Measurements from ENCODE around the gene CYP2W1.
A peak's percentile ranks its signal among the peaks of the same experiment; 100 is the strongest.

Gene CYP2W1

DNA sequence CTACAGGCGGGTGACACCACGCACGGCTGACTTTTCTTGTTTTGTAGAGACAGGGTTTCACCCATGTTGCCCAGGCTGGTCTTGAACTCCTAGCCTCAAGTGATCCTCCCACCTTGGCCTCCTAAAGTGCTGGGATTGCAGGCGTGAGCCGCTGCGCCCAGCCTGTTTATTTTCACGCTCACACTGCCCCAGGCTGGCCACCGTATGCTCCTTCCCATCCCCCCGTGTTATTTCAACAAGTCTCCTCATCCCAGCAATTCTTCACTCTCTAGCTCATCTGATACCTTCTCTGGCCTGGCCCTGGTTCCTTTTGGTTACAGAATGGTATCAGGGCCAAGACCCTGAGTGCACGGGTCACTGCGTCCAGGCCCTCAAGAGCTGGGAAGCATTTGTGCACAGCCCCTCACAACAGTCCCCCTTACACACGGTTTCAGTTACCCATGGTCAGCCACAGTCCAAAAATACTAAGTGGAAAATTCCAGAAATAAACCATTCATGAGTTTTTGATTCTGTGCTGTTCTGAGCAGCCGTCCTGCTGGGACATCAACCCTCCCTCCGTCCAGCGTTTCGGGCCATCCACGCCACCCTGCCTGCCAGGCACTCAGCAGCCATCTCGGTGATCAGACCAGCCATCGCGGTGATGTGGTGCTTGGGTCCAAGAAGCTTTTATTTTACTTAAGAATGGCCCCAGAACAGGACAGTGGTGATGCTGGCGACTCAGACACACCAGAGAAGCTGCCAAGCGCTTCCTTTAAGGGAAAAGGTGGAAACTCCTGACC is 16.5 kb upstream of the CYP2W1 start:
- no peak for DNase-seq (ENCODE audit: low spot score)

GRCh38 chr7:967361-968082 is 15.5 kb upstream of the CYP2W1 start:
- no peak for DNase-seq (ENCODE audit: low spot score)

DNA sequence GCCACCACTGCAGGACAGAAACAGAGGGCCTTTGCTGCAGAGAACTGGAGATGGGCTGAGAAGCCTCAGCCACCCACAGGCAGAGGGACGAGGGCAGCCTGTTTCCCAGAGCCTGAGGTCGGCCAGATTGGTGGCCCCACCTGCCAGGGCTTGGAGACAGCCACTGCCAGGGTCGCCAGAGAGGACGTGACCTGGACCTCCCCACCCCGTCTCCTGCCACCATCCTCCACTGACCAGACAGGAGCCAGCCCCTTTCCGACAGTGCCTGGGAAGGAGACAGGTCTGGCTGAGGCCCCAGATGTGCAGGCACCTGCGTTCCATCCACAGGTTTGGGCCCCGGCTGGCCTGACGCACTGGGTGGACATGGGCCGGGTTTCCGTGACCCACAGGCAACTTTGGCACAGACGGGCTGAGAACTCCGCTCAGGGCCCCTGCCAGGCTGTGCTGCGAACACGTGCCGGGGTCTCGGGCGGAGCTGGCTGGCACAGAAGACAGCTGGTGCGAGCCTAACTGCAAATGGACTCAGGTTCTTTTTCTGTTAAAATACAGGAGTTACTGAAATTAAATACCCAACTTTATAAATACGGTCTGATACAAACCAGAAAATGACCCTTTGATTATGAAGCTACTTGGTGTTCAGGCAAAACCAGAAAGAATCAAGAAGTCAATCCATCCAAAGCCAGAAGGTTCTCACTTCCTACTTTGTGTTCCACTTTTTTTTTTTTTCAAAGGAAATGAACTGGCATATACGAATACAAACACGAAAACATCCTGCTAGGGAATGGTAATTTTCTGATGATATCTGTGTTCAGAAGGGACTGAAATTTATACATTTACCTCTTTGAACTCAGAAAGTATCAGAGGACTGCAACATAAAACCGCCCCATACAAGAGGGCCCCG is 14.5 kb upstream of the CYP2W1 start:
- DNase-seq (ENCODE audit: low spot score), result no peak

DNA sequence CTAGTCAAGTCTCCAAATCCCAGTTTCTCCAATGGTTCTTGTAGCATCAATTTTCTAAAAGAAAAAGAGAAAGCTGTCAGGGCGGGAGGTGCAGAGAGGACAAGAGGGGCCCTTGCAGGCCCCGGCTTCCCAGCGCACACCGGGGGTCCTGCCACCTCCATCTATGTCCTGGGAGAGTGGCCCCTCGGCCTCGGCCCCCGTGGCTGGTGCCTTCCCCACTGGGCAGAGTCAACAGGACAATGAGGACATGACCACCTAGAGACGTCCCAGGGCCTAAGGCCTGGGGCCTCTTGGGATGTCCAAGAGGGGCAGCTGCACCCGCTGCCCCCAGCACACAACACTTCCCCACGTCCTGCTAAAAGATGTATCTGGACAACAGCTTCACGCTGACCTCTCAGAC is 13.6 kb upstream of the CYP2W1 start:
- DNase-seq (ENCODE audit: low spot score), result no peak

- DNase-seq (ENCODE audit: low spot score), result no peak
Measured at GRCh38 chr7:970744-971143, 12.2 kb upstream of the CYP2W1 start.

DNA sequence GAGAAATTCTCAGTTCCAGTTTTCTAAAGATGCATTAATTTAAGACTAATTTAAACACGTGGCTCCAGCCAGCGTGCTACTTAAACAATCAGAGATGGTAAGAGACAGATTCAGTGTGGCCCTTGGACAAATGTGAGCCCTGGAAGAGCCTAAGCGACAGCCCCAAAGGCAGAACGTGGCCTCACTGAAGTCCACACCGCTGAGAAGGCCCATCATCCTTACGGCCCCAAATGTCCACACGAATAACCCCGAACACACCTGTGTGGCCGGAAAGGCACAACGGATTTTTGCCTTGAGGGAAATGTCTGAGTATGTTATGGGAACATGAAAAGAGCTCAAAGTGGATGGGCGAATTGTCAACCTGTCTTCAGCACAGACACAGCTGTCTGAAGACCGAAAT is 10.9 kb upstream of the CYP2W1 start:
- DNase-seq (ENCODE audit: low spot score), result no peak

GRCh38 chr7:972676-973309 is 10.2 kb upstream of the CYP2W1 start:
- no peak for DNase-seq (ENCODE audit: low spot score)

- no peak for DNase-seq (ENCODE audit: low spot score)
Measured at GRCh38 chr7:973312-973711, 9.7 kb upstream of the CYP2W1 start.

DNA sequence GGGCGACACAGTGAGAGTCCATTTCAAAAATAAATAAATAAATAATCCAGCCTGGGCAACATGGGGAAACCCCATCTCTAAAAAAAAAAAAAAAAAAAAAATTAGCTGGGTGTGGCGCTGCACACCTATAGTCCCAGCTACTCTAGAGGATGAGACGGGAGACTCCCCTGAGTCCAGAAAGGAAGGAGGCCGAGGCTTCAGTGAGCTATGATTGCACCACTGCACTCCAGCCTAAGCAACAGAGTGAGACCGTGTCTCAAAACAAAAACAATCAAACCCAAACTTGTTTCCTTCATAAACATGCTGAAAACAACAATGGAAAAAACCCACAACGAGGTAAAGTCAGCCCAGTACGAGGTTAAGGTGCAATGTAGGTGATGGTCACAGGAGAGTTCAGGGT is 8.8 kb upstream of the CYP2W1 start:
- DNase-seq (ENCODE audit: low spot score), result no peak

GRCh38 chr7:974820-975681 is 7.9 kb upstream of the CYP2W1 start, which contains the start of gene COX19:
TSS of gene COX19 (minus strand) at chr7:975549. CDS start at chr7:975509, 40 bp downstream.
- peak; percentile 86 for DNase-seq (ENCODE audit: low spot score)

GRCh38 chr7:975702-976473 is 7.1 kb upstream of the CYP2W1 start:
- DNase-seq (ENCODE audit: low spot score), result no peak

GRCh38 chr7:976901-977325 is 6.1 kb upstream of the CYP2W1 start:
- no peak for DNase-seq (ENCODE audit: low spot score)

DNA sequence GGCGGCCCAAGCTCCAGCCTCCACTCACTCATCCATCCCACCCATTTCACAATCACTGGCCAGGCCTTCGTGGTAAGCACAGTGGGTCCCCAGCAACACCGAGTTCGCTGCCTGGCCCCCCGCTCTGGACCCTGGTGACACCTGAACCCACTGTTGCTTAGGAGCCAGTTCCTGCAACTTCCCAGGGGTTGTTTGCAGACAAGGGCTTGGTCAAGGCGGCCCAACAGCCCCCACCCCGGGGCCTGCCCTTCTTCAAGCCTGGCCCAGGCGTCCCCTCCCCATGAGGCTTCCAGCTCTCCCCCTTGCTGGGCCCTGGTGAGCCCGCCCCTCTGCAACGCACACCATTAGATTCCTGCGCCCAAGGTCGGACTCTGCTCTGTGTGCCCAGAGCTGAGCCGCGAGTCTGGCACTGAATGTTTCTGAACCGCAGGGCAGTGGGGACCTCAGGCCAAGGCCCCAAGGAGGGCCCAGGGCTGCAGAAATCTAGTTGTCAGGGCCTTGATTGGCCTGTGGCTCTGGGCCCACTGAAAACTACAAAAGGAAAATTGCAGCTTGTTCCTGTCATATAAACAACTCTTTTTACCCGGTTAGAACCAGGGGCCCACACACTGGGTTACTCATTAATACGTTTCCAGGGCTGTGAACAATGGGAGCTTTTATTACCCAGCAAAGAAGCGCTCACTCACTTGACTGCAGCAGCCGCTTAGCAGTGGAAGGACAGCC is 5.5 kb upstream of the CYP2W1 start:
- no peak for DNase-seq (ENCODE audit: low spot score)

GRCh38 chr7:978049-978346 is 5.0 kb upstream of the CYP2W1 start:
- DNase-seq (ENCODE audit: low spot score), result no peak

DNA sequence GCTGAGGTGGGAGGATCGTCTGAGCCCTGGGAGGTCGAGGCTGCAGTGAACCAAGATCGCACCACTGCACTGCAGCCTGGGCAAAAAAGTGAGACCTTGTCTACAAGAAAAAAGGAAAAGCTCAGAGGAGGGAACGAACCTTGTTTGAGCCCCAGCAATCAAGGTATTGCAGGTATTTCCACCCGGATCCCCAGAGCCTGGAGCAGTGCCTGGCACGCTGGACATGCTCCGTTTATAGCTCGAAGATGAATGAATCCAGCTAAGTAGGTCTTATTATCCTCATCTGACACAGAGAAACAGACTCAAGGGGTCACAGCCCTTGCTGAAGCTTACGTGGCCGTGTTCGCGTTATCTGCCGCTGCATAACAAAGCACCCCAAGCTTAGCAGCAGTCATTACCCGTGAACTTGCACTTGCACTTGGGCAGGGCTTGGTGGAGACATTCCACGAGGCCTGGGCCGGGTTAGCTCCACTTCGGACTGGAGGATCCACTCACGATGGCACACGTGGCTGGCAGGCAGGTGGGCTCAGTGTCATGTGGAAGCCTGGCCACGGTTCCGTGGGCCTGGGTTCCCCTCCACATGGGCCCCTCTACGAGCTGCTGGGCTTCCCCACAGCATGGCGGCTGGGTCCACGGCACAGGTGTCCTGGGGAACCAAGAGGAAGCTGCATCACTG is 4.4 kb upstream of the CYP2W1 start:
- DNase-seq (ENCODE audit: low spot score), result no peak

DNA sequence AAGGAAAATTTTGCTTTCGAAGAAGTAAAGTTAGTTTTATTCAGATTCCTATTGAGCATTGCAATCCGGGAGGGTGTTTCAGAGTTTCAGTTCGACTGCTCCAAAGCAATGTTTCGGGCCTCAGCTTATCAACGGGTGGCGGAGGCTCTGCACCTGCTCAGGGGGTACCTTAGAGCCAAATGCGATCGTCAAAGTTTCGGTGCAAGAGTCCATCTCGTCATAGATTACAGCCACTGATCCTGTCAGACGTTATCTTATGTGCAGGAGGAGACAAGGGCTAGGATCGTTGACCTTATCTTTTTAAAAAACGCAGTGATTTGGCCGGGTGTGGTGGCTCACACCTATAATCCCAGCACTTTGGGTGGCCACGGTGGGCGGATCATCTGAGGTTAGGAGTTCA is 3.8 kb upstream of the CYP2W1 start:
- DNase-seq (ENCODE audit: low spot score), result no peak

- DNase-seq (ENCODE audit: low spot score), result no peak
Measured at GRCh38 chr7:979886-980571, 3.0 kb upstream of the CYP2W1 start.

DNA sequence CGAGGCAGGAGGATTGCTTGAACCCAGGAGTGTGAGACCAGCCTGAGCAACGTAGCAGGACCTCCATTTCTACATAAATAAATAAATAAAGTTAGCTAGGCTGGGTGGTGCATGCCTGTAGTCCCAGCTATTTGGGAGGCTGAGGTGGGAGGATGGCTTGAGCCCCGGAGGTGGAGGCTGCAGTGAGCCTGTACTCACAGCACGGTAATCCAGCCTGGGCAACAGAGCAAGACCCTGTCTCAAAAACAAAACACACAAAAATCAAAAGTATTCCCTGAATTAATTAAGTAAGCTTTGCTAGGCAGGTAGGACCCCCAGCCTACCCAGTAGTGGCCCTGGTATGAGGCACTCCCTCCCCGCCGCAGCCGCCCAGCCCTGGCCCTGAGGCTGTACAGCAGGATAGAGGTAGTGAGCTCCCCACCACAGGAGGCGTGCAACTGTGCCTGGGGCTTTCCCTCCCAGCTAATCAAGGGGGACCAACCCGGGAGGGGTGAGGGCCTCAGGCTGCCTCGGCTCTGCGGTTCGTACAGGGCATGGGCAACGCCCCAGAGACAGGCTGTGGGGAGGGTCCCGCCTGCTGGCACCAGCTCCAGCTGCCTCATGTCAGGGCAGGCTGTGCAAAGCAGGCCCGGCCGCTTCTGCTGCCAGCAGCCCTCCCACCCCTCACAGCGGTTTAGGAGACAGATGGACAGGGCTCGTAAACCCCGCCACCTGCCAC is 1.0 kb upstream of the CYP2W1 start:
- DNase-seq (ENCODE audit: low spot score), result no peak
